K562 (cell line): ENCODE results near the gene CTXN1.

ENCODE experiments used
- HDAC6 ChIP-seq: IDR thresholded peaks from 2 replicates; pipeline ENCODE4 v1.6.1; 2012; ENCODE audit warnings: low read depth, mild to moderate bottlenecking, control low read depth, inconsistent platforms, low read length, moderate library complexity
- KDM1A ChIP-seq, 2 experiments: fragments of 450-650 bp; IDR thresholded peaks; 2 replicates each; pipeline ENCODE4 v1.6.1; 2016; ENCODE audit warnings: mild to moderate bottlenecking in 2 of 2
- KDM2B ChIP-seq: fragments of 250-450 bp; sonication (Bioruptor Pico); IDR thresholded peaks from 2 replicates; pipeline ENCODE4 v1.8.0; 2021; ENCODE audit warnings: mild to moderate bottlenecking, moderate library complexity
- NR2C2 ChIP-seq, 2 experiments: fragments of 200-800 bp in 1 of 2; sonication (Bioruptor generic) in 1 of 2; sonication (generic) in 1 of 2; formaldehyde crosslinking in 1 of 2; IDR thresholded peaks; 2 replicates each; pipeline versions ENCODE4 v1.6.1 to v1.8.0; 2016 to 2022; ENCODE audit warnings: mild to moderate bottlenecking in 1 of 2, missing compliant biosample characterization in 1 of 2, missing genetic modification characterization in 1 of 2, missing genetic modification reagents in 1 of 2
- PCBP1 ChIP-seq: fragments of 200-400 bp; formaldehyde crosslinking; IDR thresholded peaks from 2 replicates; pipeline ENCODE4 v1.6.1; 2018; ENCODE audit warnings: mild to moderate bottlenecking, low read depth, low read length; ENCODE audit not compliant: poor library complexity, severe bottlenecking
- POLR3G ChIP-seq: IDR thresholded peaks from 2 replicates; pipeline ENCODE4 v1.6.1; 2011; ENCODE audit not compliant: insufficient read length, insufficient replicate concordance; ENCODE audit errors: extremely low read depth
- SPI1 ChIP-seq: IDR thresholded peaks from 2 replicates; pipeline ENCODE4 v1.6.1; 2011; ENCODE audit warnings: low read depth, low read length, control low read depth, borderline replicate concordance
- SRF ChIP-seq, 2 experiments: fragments of 250-450, 450-650 bp in 1 of 2; sonication (Bioruptor Pico) in 1 of 2; sonication (generic) in 1 of 2; formaldehyde crosslinking; IDR thresholded peaks; 2 replicates each; pipeline versions ENCODE4 v1.5.0 to v1.5.1; 2020 to 2022; ENCODE audit warnings: mild to moderate bottlenecking in 1 of 2, missing genetic modification reagents in 1 of 2
- TF ChIP-seq, protein P1 (sequence below): IDR thresholded peaks from 2 replicates; pipeline ENCODE4 v1.6.1; 2011; ENCODE audit warnings: borderline replicate concordance, low read depth, mild to moderate bottlenecking, moderate library complexity, low read length; ENCODE audit not compliant: insufficient read depth, poor library complexity, severe bottlenecking
- TF ChIP-seq, protein P2 (sequence below), 3 experiments: IDR thresholded peaks in 2 of 3; conservative IDR thresholded peaks in 1 of 3; 2 replicates each; pipeline ENCODE4 v1.5.1; 2011 to 2012; ENCODE audit warnings: low read length in 3 of 3, mild to moderate bottlenecking in 3 of 3, control low read depth in 2 of 3, improper control_type of control experiment in 1 of 3, inconsistent platforms in 1 of 3, low read depth in 1 of 3, mixed read lengths in 1 of 3, moderate library complexity in 1 of 3; ENCODE audit not compliant: insufficient read depth in 2 of 3

GRCh38 chr19:7908742-7909461 is 17.0 kb downstream of the CTXN1 start:
- TF ChIP-seq PCBP1 (no peak), KDM2B (CRISPR knock-in tag) (no peak), POLR3G (no peak), KDM1A (IDR thresholded peaks at IDR 0.05) (no peak), HDAC6 (no peak), SPI1 (no peak), SRF (CRISPR knock-in tag; IDR thresholded peaks at IDR 0.05) (no peak), NR2C2 (CRISPR knock-in tag; IDR thresholded peaks at IDR 0.05) (no peak), NR2C2 (tag; IDR thresholded peaks at IDR 0.05) (no peak)
- TF ChIP-seq, protein P1, sequence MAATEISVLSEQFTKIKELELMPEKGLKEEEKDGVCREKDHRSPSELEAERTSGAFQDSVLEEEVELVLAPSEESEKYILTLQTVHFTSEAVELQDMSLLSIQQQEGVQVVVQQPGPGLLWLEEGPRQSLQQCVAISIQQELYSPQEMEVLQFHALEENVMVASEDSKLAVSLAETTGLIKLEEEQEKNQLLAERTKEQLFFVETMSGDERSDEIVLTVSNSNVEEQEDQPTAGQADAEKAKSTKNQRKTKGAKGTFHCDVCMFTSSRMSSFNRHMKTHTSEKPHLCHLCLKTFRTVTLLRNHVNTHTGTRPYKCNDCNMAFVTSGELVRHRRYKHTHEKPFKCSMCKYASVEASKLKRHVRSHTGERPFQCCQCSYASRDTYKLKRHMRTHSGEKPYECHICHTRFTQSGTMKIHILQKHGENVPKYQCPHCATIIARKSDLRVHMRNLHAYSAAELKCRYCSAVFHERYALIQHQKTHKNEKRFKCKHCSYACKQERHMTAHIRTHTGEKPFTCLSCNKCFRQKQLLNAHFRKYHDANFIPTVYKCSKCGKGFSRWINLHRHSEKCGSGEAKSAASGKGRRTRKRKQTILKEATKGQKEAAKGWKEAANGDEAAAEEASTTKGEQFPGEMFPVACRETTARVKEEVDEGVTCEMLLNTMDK: no peak
- TF ChIP-seq, protein P2, sequence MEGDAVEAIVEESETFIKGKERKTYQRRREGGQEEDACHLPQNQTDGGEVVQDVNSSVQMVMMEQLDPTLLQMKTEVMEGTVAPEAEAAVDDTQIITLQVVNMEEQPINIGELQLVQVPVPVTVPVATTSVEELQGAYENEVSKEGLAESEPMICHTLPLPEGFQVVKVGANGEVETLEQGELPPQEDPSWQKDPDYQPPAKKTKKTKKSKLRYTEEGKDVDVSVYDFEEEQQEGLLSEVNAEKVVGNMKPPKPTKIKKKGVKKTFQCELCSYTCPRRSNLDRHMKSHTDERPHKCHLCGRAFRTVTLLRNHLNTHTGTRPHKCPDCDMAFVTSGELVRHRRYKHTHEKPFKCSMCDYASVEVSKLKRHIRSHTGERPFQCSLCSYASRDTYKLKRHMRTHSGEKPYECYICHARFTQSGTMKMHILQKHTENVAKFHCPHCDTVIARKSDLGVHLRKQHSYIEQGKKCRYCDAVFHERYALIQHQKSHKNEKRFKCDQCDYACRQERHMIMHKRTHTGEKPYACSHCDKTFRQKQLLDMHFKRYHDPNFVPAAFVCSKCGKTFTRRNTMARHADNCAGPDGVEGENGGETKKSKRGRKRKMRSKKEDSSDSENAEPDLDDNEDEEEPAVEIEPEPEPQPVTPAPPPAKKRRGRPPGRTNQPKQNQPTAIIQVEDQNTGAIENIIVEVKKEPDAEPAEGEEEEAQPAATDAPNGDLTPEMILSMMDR (IDR thresholded peaks at IDR 0.05 in 2 of 3, conservative IDR thresholded peaks at IDR 0.05 in 1 of 3; ENCODE audit: insufficient read depth in 2 of 3, low read depth in 1 of 3, low read length in 3 of 3): no peak
